ENCODE results near the gene CDH22. TPM values are rescaled to one million over a fixed set of nuclear protein-coding genes. Genes with fewer than 3 reads are reported as not detected.

The CDH22 gene
- polyA plus RNA-seq, 1 donor from 2014 or later = not detected

- Mint-ChIP-seq H3K4me3 (no peak overlapping the region), H3K36me3 (peaks cover 3% of the 10 kb centered on the region), H3K27me3 (peaks cover 11% of the 10 kb centered on the region), H3K4me1 (peaks cover 0 to 4% (median 0%) of the 10 kb centered on the region in 3 donors), H3K9me3 (peaks cover 0 to 1% (median 0%) of the 10 kb centered on the region in 3 donors), H3K27ac (no peak overlapping the region)
Observed at GRCh38 chr20:46222521-46223007, 85.7 kb downstream of the CDH22 start.

- peaks cover 6% of the 10 kb centered on the region for H3K27me3 Mint-ChIP-seq
- H3K36me3 Mint-ChIP-seq = peaks cover 3% of the 10 kb centered on the region
- H3K4me1 Mint-ChIP-seq = peaks cover 0 to 1% (median 0%) of the 10 kb centered on the region in 3 donors
- no peaks in the 10 kb centered on the region for H3K9me3 Mint-ChIP-seq
- H3K4me3 Mint-ChIP-seq = peak overlapping the region in 1 of 4 donors; percentile 11
- H3K27ac Mint-ChIP-seq = no peak overlapping the region
Observed at GRCh38 chr20:46221256-46221833, 87.0 kb downstream of the CDH22 start.

- H3K27me3 Mint-ChIP-seq = peaks cover 3% of the 10 kb centered on the region
- H3K4me3 Mint-ChIP-seq = no peak overlapping the region
- H3K9me3 Mint-ChIP-seq = no peaks in the 10 kb centered on the region
- H3K4me1 Mint-ChIP-seq = peaks cover 0 to 1% (median 0%) of the 10 kb centered on the region in 3 donors
- H3K27ac Mint-ChIP-seq = no peak overlapping the region
- peaks cover 3% of the 10 kb centered on the region for H3K36me3 Mint-ChIP-seq
Observed at GRCh38 chr20:46220455-46221207, 87.7 kb downstream of the CDH22 start.

GRCh38 chr20:46219920-46220319, 88.4 kb downstream of the CDH22 start:
- Mint-ChIP-seq H3K4me1 (peaks cover 0 to 1% (median 0%) of the 10 kb centered on the region in 3 donors), H3K27ac (peak overlapping the region in 1 of 3 donors; percentile 24), H3K27me3 (no peaks in the 10 kb centered on the region), H3K36me3 (peaks cover 3% of the 10 kb centered on the region), H3K9me3 (peaks cover 0 to 5% (median 0%) of the 10 kb centered on the region in 3 donors), H3K4me3 (no peak overlapping the region)

- Mint-ChIP-seq H3K36me3 (peaks cover 3% of the 10 kb centered on the region), H3K4me3 (no peak overlapping the region), H3K27me3 (peaks cover 2% of the 10 kb centered on the region), H3K27ac (no peak overlapping the region), H3K9me3 (peaks cover 0 to 5% (median 0%) of the 10 kb centered on the region in 3 donors), H3K4me1 (peaks cover 0 to 1% (median 0%) of the 10 kb centered on the region in 3 donors)
Observed at GRCh38 chr20:46219190-46219589, 89.1 kb downstream of the CDH22 start.

- Mint-ChIP-seq H3K4me1 (peaks cover 0 to 1% (median 0%) of the 10 kb centered on the region in 3 donors), H3K36me3 (peaks cover 3% of the 10 kb centered on the region), H3K27ac (no peak overlapping the region), H3K9me3 (peaks cover 0 to 5% (median 0%) of the 10 kb centered on the region in 3 donors), H3K4me3 (no peak overlapping the region), H3K27me3 (peaks cover 2% of the 10 kb centered on the region)
Observed at GRCh38 chr20:46218656-46219055, 89.6 kb downstream of the CDH22 start.

- H3K9me3 Mint-ChIP-seq = peaks cover 0 to 5% (median 0%) of the 10 kb centered on the region in 3 donors
- peaks cover 6% of the 10 kb centered on the region for H3K27me3 Mint-ChIP-seq
- H3K4me3 Mint-ChIP-seq = no peak overlapping the region
- peaks cover 0 to 1% (median 0%) of the 10 kb centered on the region in 3 donors for H3K4me1 Mint-ChIP-seq
- H3K36me3 Mint-ChIP-seq = peaks cover 1% of the 10 kb centered on the region
- H3K27ac Mint-ChIP-seq = no peak overlapping the region
Observed at GRCh38 chr20:46217583-46217982, 90.7 kb downstream of the CDH22 start.

- Mint-ChIP-seq H3K9me3 (peaks cover 0 to 5% (median 0%) of the 10 kb centered on the region in 3 donors), H3K27me3 (peaks cover 9% of the 10 kb centered on the region), H3K4me3 (no peak overlapping the region), H3K4me1 (peaks cover 0 to 1% (median 0%) of the 10 kb centered on the region in 3 donors), H3K27ac (no peak overlapping the region), H3K36me3 (peaks cover 1% of the 10 kb centered on the region)
Observed at GRCh38 chr20:46216770-46217464, 91.4 kb downstream of the CDH22 start.

- peaks cover 0 to 5% (median 0%) of the 10 kb centered on the region in 3 donors for H3K9me3 Mint-ChIP-seq
- no peak overlapping the region for H3K4me3 Mint-ChIP-seq
- H3K27me3 Mint-ChIP-seq = peaks cover 14% of the 10 kb centered on the region
- peaks cover 1% of the 10 kb centered on the region for H3K36me3 Mint-ChIP-seq
- H3K27ac Mint-ChIP-seq = no peak overlapping the region
- peaks cover 0 to 1% (median 0%) of the 10 kb centered on the region in 3 donors for H3K4me1 Mint-ChIP-seq
Observed at GRCh38 chr20:46215913-46216707, 92.2 kb downstream of the CDH22 start.

GRCh38 chr20:46214824-46215488, 93.3 kb downstream of the CDH22 start:
- peaks cover 0 to 5% (median 0%) of the 10 kb centered on the region in 3 donors for H3K9me3 Mint-ChIP-seq
- H3K27ac Mint-ChIP-seq = peak overlapping the region in 1 of 3 donors; percentile 29
- no peaks in the 10 kb centered on the region for H3K36me3 Mint-ChIP-seq
- H3K4me1 Mint-ChIP-seq = peaks cover 0 to 1% (median 0%) of the 10 kb centered on the region in 3 donors
- peaks cover 19% of the 10 kb centered on the region for H3K27me3 Mint-ChIP-seq
- no peak overlapping the region for H3K4me3 Mint-ChIP-seq

- H3K36me3 Mint-ChIP-seq = no peaks in the 10 kb centered on the region
- no peak overlapping the region for H3K4me3 Mint-ChIP-seq
Observed at GRCh38 chr20:46213946-46214823, 94.1 kb downstream of the CDH22 start.

GRCh38 chr20:46212876-46213275, 95.4 kb downstream of the CDH22 start:
- Mint-ChIP-seq H3K36me3 (no peaks in the 10 kb centered on the region), H3K4me3 (no peak overlapping the region), H3K27ac (no peak overlapping the region), H3K9me3 (peaks cover 0 to 5% (median 0%) of the 10 kb centered on the region in 3 donors), H3K27me3 (peaks cover 23% of the 10 kb centered on the region), H3K4me1 (no peaks in the 10 kb centered on the region)

More at GRCh38 chr20:46213946-46214823, 94.1 kb downstream of the CDH22 start:
- Mint-ChIP-seq H3K27me3 (peaks cover 23% of the 10 kb centered on the region), H3K27ac (peak overlapping the region in 1 of 3 donors; percentile 29), H3K9me3 (peaks cover 0 to 5% (median 0%) of the 10 kb centered on the region in 3 donors), H3K4me1 (peaks cover 0 to 1% (median 0%) of the 10 kb centered on the region in 3 donors)

GRCh38 chr20:46212252-46212651, 96.0 kb downstream of the CDH22 start:
- Mint-ChIP-seq H3K27ac (no peak overlapping the region), H3K36me3 (no peaks in the 10 kb centered on the region), H3K27me3 (peaks cover 28% of the 10 kb centered on the region)

More at GRCh38 chr20:46212252-46212651, 96.0 kb downstream of the CDH22 start:
- peaks cover 0 to 5% (median 0%) of the 10 kb centered on the region in 3 donors for H3K9me3 Mint-ChIP-seq
- peak overlapping the region in 1 of 4 donors; percentile 70 for H3K4me3 Mint-ChIP-seq
- no peaks in the 10 kb centered on the region for H3K4me1 Mint-ChIP-seq

Measured in IgD-negative memory B cell (primary cell).